GM12872 (cell line): ENCODE data around the gene FADD.

ENCODE experiments used
- TF ChIP-seq, protein P1 (sequence below): IDR thresholded peaks from 3 replicates; pipeline ENCODE4 v1.5.1; 2011; ENCODE audit warnings: low read depth, mild to moderate bottlenecking, low read length, moderate library complexity; ENCODE audit not compliant: insufficient read depth

FADD gene

DNA sequence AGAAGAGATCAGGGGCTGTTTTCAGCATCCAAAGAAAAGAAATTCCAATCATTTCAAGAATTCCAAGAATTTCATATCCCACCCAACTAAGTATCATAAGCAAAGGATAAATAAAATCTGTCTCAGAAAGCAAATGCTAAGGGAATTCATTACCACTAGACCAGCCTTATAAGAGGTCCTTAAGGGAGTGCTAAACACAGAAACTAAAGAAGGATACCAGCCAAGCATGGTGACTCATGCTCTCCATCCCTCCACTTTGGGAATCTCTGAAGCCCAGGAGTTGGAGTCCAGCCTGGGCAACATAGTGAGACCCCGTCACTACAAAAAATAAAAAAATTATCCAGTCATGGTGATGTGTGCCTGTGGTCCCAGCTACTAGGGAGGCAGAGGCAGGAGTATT lies 17.8 kb downstream of the FADD start:
- TF ChIP-seq, protein P1, sequence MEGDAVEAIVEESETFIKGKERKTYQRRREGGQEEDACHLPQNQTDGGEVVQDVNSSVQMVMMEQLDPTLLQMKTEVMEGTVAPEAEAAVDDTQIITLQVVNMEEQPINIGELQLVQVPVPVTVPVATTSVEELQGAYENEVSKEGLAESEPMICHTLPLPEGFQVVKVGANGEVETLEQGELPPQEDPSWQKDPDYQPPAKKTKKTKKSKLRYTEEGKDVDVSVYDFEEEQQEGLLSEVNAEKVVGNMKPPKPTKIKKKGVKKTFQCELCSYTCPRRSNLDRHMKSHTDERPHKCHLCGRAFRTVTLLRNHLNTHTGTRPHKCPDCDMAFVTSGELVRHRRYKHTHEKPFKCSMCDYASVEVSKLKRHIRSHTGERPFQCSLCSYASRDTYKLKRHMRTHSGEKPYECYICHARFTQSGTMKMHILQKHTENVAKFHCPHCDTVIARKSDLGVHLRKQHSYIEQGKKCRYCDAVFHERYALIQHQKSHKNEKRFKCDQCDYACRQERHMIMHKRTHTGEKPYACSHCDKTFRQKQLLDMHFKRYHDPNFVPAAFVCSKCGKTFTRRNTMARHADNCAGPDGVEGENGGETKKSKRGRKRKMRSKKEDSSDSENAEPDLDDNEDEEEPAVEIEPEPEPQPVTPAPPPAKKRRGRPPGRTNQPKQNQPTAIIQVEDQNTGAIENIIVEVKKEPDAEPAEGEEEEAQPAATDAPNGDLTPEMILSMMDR = no peak

- TF ChIP-seq, protein P1 = no peak
These were observed 22.6 kb downstream of the FADD start for GRCh38 chr11:70225681-70226177.

GRCh38 chr11:70226183-70226582 lies 23.1 kb downstream of the FADD start:
- TF ChIP-seq, protein P1 = no peak

GRCh38 chr11:70226967-70227366 lies 23.9 kb downstream of the FADD start:
- TF ChIP-seq, protein P1 = peak; percentile 42

- TF ChIP-seq, protein P1 = no peak
These were observed 26.6 kb downstream of the FADD start for GRCh38 chr11:70229737-70230136.

DNA sequence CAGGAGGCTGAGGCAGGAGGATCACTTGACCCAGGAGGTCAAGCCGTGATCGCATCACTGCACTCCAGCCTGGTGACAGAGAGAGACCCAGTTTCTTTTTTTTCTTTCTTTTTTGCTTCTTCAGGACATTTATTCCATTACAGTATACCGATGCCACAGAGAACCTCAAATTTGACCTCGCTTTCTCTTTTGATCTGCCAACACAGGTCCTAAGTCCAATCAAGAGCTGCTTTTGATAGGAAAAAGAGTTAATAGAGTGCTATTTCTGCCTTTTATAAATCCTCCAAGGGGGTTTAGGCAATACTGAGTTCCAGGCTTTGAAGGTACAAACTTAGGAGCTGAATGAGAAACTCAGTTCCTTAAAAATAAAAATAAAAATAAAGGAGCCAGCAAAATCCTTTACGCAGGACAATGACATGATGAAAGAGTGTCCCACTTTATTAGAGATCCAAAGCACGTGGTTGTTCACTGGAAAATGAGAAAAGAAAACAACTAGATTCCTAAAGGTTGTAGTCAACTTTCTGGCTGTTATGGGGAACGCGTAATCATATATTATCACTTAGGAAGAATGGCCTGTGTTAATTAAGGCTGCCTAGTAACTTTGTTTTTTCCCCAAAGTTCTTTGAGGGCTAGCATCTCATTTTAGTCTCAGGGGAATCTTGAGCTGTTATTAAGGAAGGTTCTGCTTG lies 27.2 kb downstream of the FADD start:
- TF ChIP-seq, protein P1 = no peak

DNA sequence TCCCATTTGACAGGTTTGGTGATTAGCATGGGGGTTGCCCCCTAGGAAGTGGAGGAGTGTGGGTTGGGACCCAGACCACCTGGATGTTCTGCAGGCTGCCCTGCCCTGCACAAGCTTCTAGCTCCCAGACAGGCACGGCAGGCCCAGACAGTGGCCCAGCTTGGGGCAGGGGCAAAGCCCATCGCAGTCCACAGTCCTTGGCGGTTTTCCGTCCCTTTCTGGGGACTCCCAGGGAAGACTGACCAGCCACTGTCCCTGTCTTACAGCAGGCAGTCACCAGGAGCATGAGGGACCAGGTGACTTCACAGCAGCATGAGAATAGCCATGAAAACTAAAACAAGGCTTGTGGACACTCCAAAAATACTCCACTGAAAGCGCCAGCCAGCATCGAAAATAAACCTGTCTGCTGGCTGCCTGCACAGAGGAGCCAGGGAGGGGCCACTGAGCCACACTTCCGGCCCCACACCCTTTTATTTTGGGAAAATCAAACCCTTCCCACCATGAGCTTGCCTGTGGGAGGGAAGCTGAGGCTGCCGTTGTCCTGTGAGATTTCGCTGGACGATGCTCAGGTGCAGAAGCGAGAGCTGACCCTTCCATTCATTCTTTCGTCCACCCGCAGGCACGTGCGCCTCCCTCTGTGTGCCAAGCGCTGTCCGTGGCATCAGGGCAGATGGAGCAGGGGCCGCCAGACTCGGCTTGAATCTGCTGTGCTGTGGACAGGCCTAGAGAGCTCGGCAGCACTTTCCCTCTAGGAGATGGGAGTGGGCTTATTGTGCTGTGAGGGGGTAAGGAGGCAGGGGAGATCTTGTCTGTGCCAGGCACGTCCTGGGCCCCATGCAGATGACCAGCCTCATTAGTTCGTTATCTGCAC lies 28.0 kb downstream of the FADD start:
- TF ChIP-seq, protein P1 = no peak
